ENCODE results near the gene DOC2B. TPM values are rescaled to one million over a fixed set of nuclear protein-coding genes. Genes with fewer than 3 reads are reported as not detected.

The DOC2B gene
- total and polyA plus RNA-seq, 2 of the 8 experiments (the other 6 are each of a cell fraction or from before 2014, with no cell fraction given) = 1.3 to 3.3 TPM

GRCh38 chr17:159609-160008 lies 21.8 kb downstream of the DOC2B start:
- no peak overlapping the region for H4K8ac ChIP-seq (ENCODE audit: extremely low read depth, insufficient read depth, low read length)
- H3K4me2 ChIP-seq (ENCODE audit: insufficient read depth in 1 of 2, low read depth in 2 of 2, low read length in 2 of 2) = no peak overlapping the region
- no peak overlapping the region for H3K18ac ChIP-seq (ENCODE audit: extremely low read depth, low read length)
- H3K27ac ChIP-seq (ENCODE audit: low read depth, low read length) = no peak overlapping the region
- no peak overlapping the region for H3K4me3 ChIP-seq (ENCODE audit: extremely low read depth in 1 of 4, insufficient read depth in 2 of 4, low read depth in 3 of 4, low read length in 4 of 4)
- H3K23me2 ChIP-seq (ENCODE audit: low read depth, low read length) = no peaks in the 10 kb centered on the region
- H3K79me1 ChIP-seq (ENCODE audit: low read depth, low read length) = no peaks in the 10 kb centered on the region
- peak overlapping the region; percentile 34 for H3K23ac ChIP-seq (ENCODE audit: insufficient read length)
- H3K4ac ChIP-seq (replicated peaks; ENCODE audit: insufficient read length, low read depth, low read length) = no peak overlapping the region
- H3K4me1 ChIP-seq (replicated peaks in 1 of 4; ENCODE audit: control insufficient read depth in 3 of 4, insufficient read depth in 4 of 4, low read length in 3 of 4) = no peaks in the 10 kb centered on the region; a peak in 1 of 7 replicates
- WGBS, 2 experiments (ENCODE audit: extremely low coverage in 1 of 2, insufficient coverage in 1 of 2, insufficient read length in 1 of 2, insufficient replicate concordance in 2 of 2, low coverage in 1 of 2, low lambda C conversion rate in 2 of 2, missing lambda C conversion rate in 1 of 2) = 95% methylated on average over 15 of the region's 15 CpGs; no CpG with 5 or more reads in 1 of the 2 experiments
- POLR2A ChIA-PET (ENCODE audit: partially characterized antibody) = interaction anchor here (0.7 kb wide), 1 partner anchor 179 kb away, joined by 3 read pairs; no protein-coding TSS in a partner anchor
- H2AK5ac ChIP-seq (ENCODE audit: low read depth, low read length) = peak overlapping the region; percentile 75; the same call in 1 of the 2 replicates
- no peak overlapping the region for H2BK5ac ChIP-seq (ENCODE audit: low read depth, low read length)
- H3K27me3 ChIP-seq (replicated peaks in 1 of 4; ENCODE audit: control insufficient read depth in 3 of 4, extremely low read depth in 1 of 4, insufficient read depth in 3 of 4, low read length in 3 of 4) = no peaks in the 10 kb centered on the region
- no peak overlapping the region for H4K91ac ChIP-seq (replicated peaks; ENCODE audit: insufficient read length, low read length)
- H3K36me3 ChIP-seq (ENCODE audit: control insufficient read depth in 2 of 4, insufficient read depth in 4 of 4, low read length in 3 of 4) = no peaks in the 10 kb centered on the region
- H2BK15ac ChIP-seq (ENCODE audit: low read length) = no peak overlapping the region
- no peak overlapping the region for H2BK20ac ChIP-seq (ENCODE audit: low read length)
- no peak overlapping the region for H3K56ac ChIP-seq (replicated peaks; ENCODE audit: insufficient read length, low read depth, low read length)
- no peak overlapping the region for H2BK120ac ChIP-seq (replicated peaks; ENCODE audit: low read depth, low read length)
- H3K79me2 ChIP-seq (ENCODE audit: control insufficient read depth in 1 of 2, insufficient read depth in 2 of 2, low read length in 2 of 2) = no peaks in the 10 kb centered on the region
- no peak overlapping the region for H2AFZ ChIP-seq (ENCODE audit: low read length)
- H3K9ac ChIP-seq (replicated peaks in 1 of 4; ENCODE audit: extremely low read depth in 1 of 4, low read depth in 3 of 4, low read length in 3 of 4) = no peak overlapping the region
- H3K9me3 ChIP-seq (ENCODE audit: insufficient read depth in 2 of 2, low read depth in 1 of 2, low read length in 1 of 2) = no peaks in the 10 kb centered on the region
- H3K14ac ChIP-seq (ENCODE audit: insufficient read length) = no peak overlapping the region
- CTCF ChIA-PET (ENCODE audit: partially characterized antibody) = interaction anchor here (2.1 to 3.5 kb wide), 2 partner anchors 10 to 11 kb away, joined by 5 to 20 read pairs; no protein-coding TSS in a partner anchor
- H2BK12ac ChIP-seq (ENCODE audit: low read depth, low read length) = no peak overlapping the region
- no peak for FAIRE-seq
- no peak for DNase-seq (ENCODE audit: low read depth in 1 of 2, low spot score in 2 of 2)
- H4K5ac ChIP-seq (ENCODE audit: insufficient read length, low read depth, low read length) = no peak overlapping the region
- peaks cover 0 to 2% of the 10 kb centered on the region in 2 experiments for H4K20me1 ChIP-seq (replicated peaks in 1 of 2; ENCODE audit: control insufficient read depth in 1 of 2, insufficient read depth in 2 of 2, low read length in 2 of 2)
- TF ChIP-seq POLR2AphosphoS5 (IDR thresholded peaks at IDR 0.05; ENCODE audit: low read depth, low read length) (no peak), EGR1 (IDR thresholded peaks at IDR 0.05; ENCODE audit: borderline replicate concordance, low read depth, low read length) (no peak), SIRT6 (IDR thresholded peaks at IDR 0.05; ENCODE audit: low read length) (no peak), RAD21 (IDR thresholded peaks at IDR 0.05 in 1 of 2, conservative IDR thresholded peaks at IDR 0.05 in 1 of 2; ENCODE audit: low read depth in 2 of 2, low read length in 2 of 2) (no peak), TCF12 (IDR thresholded peaks at IDR 0.05; ENCODE audit: low read depth, low read length) (no peak), FOSL1 (IDR thresholded peaks at IDR 0.05; ENCODE audit: insufficient read depth, low read depth, low read length) (no peak)

All from H1 (cell line).